GM19324 (cell line): ENCODE results near the gene SWAP70.

ENCODE experiments used
- ATAC-seq: cut with Tn5 transposase; IDR thresholded peaks from one replicate; pipeline ENCODE4 v1.9.1; 2021; ENCODE audit warnings: mild to moderate bottlenecking, moderate library complexity; ENCODE audit not compliant: unreplicated experiment, low FRiP score

Gene SWAP70

GRCh38 chr11:9646324-9646723 is 17.6 kb upstream of the SWAP70 start:
- ATAC-seq: no peak

GRCh38 chr11:9651481-9651880 is 12.4 kb upstream of the SWAP70 start:
- ATAC-seq: no peak

- ATAC-seq: no peak
Observed at GRCh38 chr11:9651899-9652748, 11.8 kb upstream of the SWAP70 start.

GRCh38 chr11:9653871-9654270 is 10.0 kb upstream of the SWAP70 start:
- ATAC-seq: no peak

GRCh38 chr11:9656864-9657263 is 7.0 kb upstream of the SWAP70 start:
- no peak for ATAC-seq

- no peak for ATAC-seq
Observed at GRCh38 chr11:9657531-9657930, 6.3 kb upstream of the SWAP70 start.

GRCh38 chr11:9660886-9661285 is 3.0 kb upstream of the SWAP70 start:
- no peak for ATAC-seq

- no peak for ATAC-seq
Observed at GRCh38 chr11:9662273-9662672, 1.6 kb upstream of the SWAP70 start.

- peak; percentile 39 for ATAC-seq
Observed at GRCh38 chr11:9664276-9665171, 647 bp downstream of the SWAP70 start.

- ATAC-seq: no peak
Observed at GRCh38 chr11:9665749-9666148, 1.9 kb downstream of the SWAP70 start.

- ATAC-seq: no peak
Observed at GRCh38 chr11:9669954-9670353, 6.1 kb downstream of the SWAP70 start.

GRCh38 chr11:9672288-9672916 is 8.5 kb downstream of the SWAP70 start:
- ATAC-seq: no peak

- no peak for ATAC-seq
Observed at GRCh38 chr11:9672918-9673317, 9.0 kb downstream of the SWAP70 start.

GRCh38 chr11:9675691-9676090 is 11.8 kb downstream of the SWAP70 start:
- no peak for ATAC-seq

GRCh38 chr11:9677951-9678350 is 14.1 kb downstream of the SWAP70 start:
- no peak for ATAC-seq

GRCh38 chr11:9678576-9678975 is 14.7 kb downstream of the SWAP70 start:
- ATAC-seq: no peak

GRCh38 chr11:9680028-9680427 is 16.2 kb downstream of the SWAP70 start:
- no peak for ATAC-seq

GRCh38 chr11:9681583-9682372 is 17.9 kb downstream of the SWAP70 start:
- ATAC-seq: no peak

- no peak for ATAC-seq
Observed at GRCh38 chr11:9687711-9688477, 24.0 kb downstream of the SWAP70 start.
